Activated CD8-positive, alpha-beta T cell treated with anti-CD3 and anti-CD28 coated beads for 36 hours (primary cell): ENCODE results near the gene EDN2. TPM values are rescaled to one million over a fixed set of nuclear protein-coding genes. Genes with fewer than 3 reads are reported as not detected.
A peak's percentile ranks its signal among the peaks of the same experiment; 100 is the strongest.

Experiments used
- ATAC-seq: fragments of 200-7000 bp; cut with Tn5 transposase; one replicate; pipeline ENCODE4 v1.10.0; 2021; ENCODE audit warnings: mild to moderate bottlenecking, moderate library complexity
- CTCF ChIA-PET: fragments of 350-600 bp; sonication (Branson Sonifier 250); formaldehyde crosslinking; loops from one replicate; lab custom pipeline; 2021; ENCODE audit warnings: antibody characterized with exemption; lab: Charles Lee
- POLR2A ChIA-PET: fragments of 350-600 bp; sonication (Branson Sonifier 250); formaldehyde crosslinking; loops from one replicate; lab custom pipeline; 2021; ENCODE audit warnings: antibody characterized with exemption; lab: Charles Lee
- DNase-seq: peaks from one replicate; pipeline ENCODE4 v3.0.0-alpha.2; 2020
- H3K27ac Mint-ChIP-seq: one replicate; pipeline ENCODE4 v1.8.0; 2021; ENCODE audit warnings: mild to moderate bottlenecking, mixed read lengths
- H3K27me3 Mint-ChIP-seq: one replicate; pipeline ENCODE4 v1.8.0; 2021; ENCODE audit warnings: mixed read lengths
- H3K36me3 Mint-ChIP-seq: one replicate; pipeline ENCODE4 v1.8.0; 2021; ENCODE audit warnings: low read depth, mixed read lengths
- H3K4me1 Mint-ChIP-seq: one replicate; pipeline ENCODE4 v1.8.0; 2021; ENCODE audit warnings: low read depth, mixed read lengths
- H3K4me3 Mint-ChIP-seq: one replicate; pipeline ENCODE4 v1.8.0; 2021; ENCODE audit warnings: mild to moderate bottlenecking, moderate library complexity, mixed read lengths
- H3K9me3 Mint-ChIP-seq: one replicate; pipeline ENCODE4 v1.8.0; 2021; ENCODE audit warnings: mixed read lengths
- CTCF ChIP-seq: fragments of 200-600 bp; IDR thresholded peaks from one replicate; pipeline ENCODE4 v1.8.0; 2022; ENCODE audit warnings: antibody characterized with exemption, mild to moderate bottlenecking
- intact Hi-C: fragments of 100-400 bp; cut with micrococcal nuclease; formaldehyde crosslinking; loops from one replicate; pipeline ENCODE4 v1.10.0; 2022
- total RNA-seq, 2 experiments: library from RNA; stranded (reverse); gene quantifications; one replicate each; pipeline ENCODE4 v1.2.3, GENCODE V29; 2021

Gene EDN2
- total RNA-seq, 2 experiments from 2014 or later = not detected

DNA sequence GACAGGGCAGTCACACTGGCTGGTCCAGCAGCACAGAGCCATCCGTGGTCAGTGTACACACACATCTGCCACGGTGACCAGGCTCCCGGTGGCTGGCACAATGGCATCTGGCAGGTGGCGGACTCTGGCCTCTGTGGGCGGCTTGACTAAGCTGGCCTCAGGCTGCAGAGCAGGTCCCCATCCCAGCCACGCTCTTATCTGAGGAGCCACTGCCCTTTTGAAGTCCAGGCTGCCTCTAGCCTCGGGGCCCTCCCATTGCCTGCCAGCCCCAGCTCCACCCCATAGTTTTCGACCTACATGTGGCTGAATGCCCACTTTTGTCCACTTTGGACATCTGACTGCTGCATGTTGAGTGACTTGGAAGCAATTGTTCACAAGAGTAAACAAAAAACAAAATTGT, 29.9 kb upstream of the EDN2 start:
- no peak for TF ChIP-seq CTCF
- DNase-seq = no peak
- ChIA-PET POLR2A (interaction anchor here (0.7 kb wide), 1 partner anchor 1910 kb away, joined by 3 read pairs; no protein-coding TSS in a partner anchor), CTCF (interaction anchor here (2.2 to 2.6 kb wide), 3 partner anchors 9 to 23 kb away, joined by 6 to 9 read pairs (median 8); no protein-coding TSS in a partner anchor)
- no peak overlapping the region for H3K27ac Mint-ChIP-seq
- H3K36me3 Mint-ChIP-seq = peaks cover 33% of the 10 kb centered on the region
- H3K4me3 Mint-ChIP-seq = no peak overlapping the region
- intact Hi-C loops = no loop called here
- peaks cover 4% of the 10 kb centered on the region for H3K4me1 Mint-ChIP-seq
- H3K27me3 Mint-ChIP-seq = no peaks in the 10 kb centered on the region
- H3K9me3 Mint-ChIP-seq = no peaks in the 10 kb centered on the region
- no peak for ATAC-seq

DNA sequence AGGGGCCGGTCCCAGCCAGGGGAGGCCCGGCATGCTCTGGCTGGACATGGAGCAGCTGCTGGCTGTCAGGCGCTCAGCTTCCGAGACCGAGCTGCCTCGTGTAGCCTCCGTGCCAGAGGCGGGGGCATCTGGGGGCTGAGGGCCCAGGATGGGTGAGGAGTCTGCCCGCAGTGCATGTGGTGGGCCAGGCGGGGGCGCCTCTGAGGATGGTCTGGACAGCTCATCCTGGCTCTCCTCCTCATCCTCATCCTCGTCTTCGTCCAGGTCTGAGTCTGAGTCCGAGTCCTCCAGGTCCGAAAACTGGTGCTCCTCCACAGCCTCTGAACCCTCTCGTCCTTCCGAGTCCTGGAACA, 28.9 kb upstream of the EDN2 start:
- H3K27ac Mint-ChIP-seq = no peak overlapping the region
- H3K4me1 Mint-ChIP-seq = peaks cover 4% of the 10 kb centered on the region
- CTCF ChIA-PET = interaction anchor here (0.7 to 2.2 kb wide), 6 partner anchors 10 to 32 kb away, joined by 3 to 8 read pairs (median 3); no protein-coding TSS in a partner anchor
- intact Hi-C loops = no loop called here
- POLR2A ChIA-PET = no interaction called here
- H3K9me3 Mint-ChIP-seq = no peaks in the 10 kb centered on the region
- no peaks in the 10 kb centered on the region for H3K27me3 Mint-ChIP-seq
- DNase-seq (peak; percentile 37), ATAC-seq (no peak)
- peaks cover 33% of the 10 kb centered on the region for H3K36me3 Mint-ChIP-seq
- H3K4me3 Mint-ChIP-seq = no peak overlapping the region
- peak; percentile 62 for TF ChIP-seq CTCF

GRCh38 chr1:41512701-41513382, 28.4 kb upstream of the EDN2 start:
- H3K9me3 Mint-ChIP-seq = no peaks in the 10 kb centered on the region
- H3K27me3 Mint-ChIP-seq = no peaks in the 10 kb centered on the region
- ATAC-seq (no peak), DNase-seq (no peak)
- TF ChIP-seq CTCF = no peak
- no peak overlapping the region for H3K4me3 Mint-ChIP-seq
- H3K27ac Mint-ChIP-seq = no peak overlapping the region
- H3K4me1 Mint-ChIP-seq = peaks cover 4% of the 10 kb centered on the region
- intact Hi-C loops = no loop called here
- CTCF ChIA-PET = interaction anchor here (0.7 to 2.2 kb wide), 6 partner anchors 11 to 31 kb away, joined by 3 to 8 read pairs (median 3); no protein-coding TSS in a partner anchor
- H3K36me3 Mint-ChIP-seq = peaks cover 33% of the 10 kb centered on the region
- POLR2A ChIA-PET = no interaction called here

GRCh38 chr1:41511239-41511540, 26.7 kb upstream of the EDN2 start:
- ChIA-PET POLR2A (interaction anchor here (0.9 kb wide), 1 partner anchor 9 kb away, joined by 3 read pairs; no protein-coding TSS in a partner anchor), CTCF (no interaction called here)
- no peaks in the 10 kb centered on the region for H3K9me3 Mint-ChIP-seq
- no peaks in the 10 kb centered on the region for H3K4me1 Mint-ChIP-seq
- H3K36me3 Mint-ChIP-seq = peaks cover 30% of the 10 kb centered on the region
- DNase-seq = no peak
- H3K27ac Mint-ChIP-seq = no peak overlapping the region
- TF ChIP-seq CTCF = no peak
- ATAC-seq = no peak
- H3K27me3 Mint-ChIP-seq = no peaks in the 10 kb centered on the region
- intact Hi-C loops = no loop called here
- no peak overlapping the region for H3K4me3 Mint-ChIP-seq

- intact Hi-C loops = no loop called here
- Mint-ChIP-seq H3K4me3 (no peak overlapping the region), H3K9me3 (no peaks in the 10 kb centered on the region), H3K4me1 (no peaks in the 10 kb centered on the region), H3K27me3 (no peaks in the 10 kb centered on the region), H3K36me3 (peaks cover 30% of the 10 kb centered on the region), H3K27ac (no peak overlapping the region)
- POLR2A ChIA-PET = interaction anchor here (0.9 kb wide), 1 partner anchor 9 kb away, joined by 3 read pairs; no protein-coding TSS in a partner anchor
- CTCF ChIA-PET = no interaction called here
- no peak for TF ChIP-seq CTCF
- ATAC-seq (no peak), DNase-seq (no peak)
These were observed 26.2 kb upstream of the EDN2 start for GRCh38 chr1:41510531-41511238.
